ENCODE data around the gene PTPRN2. TPM values are rescaled to one million over a fixed set of nuclear protein-coding genes. Genes with fewer than 3 reads are reported as not detected.

Gene PTPRN2
- total and polyA plus RNA-seq, 2 of the 8 experiments (the other 6 are each of a cell fraction or from before 2014, with no cell fraction given): 2.6 to 4.5 TPM

GRCh38 chr7:158084555-158084954 lies 503.1 kb downstream of the PTPRN2 start:
- Histone ChIP-seq H3K79me1 (ENCODE audit: low read depth, low read length) (no peaks in the 10 kb centered on the region), H2BK20ac (ENCODE audit: low read length) (no peak overlapping the region), H3K4me3 (ENCODE audit: extremely low read depth in 1 of 4, insufficient read depth in 2 of 4, low read depth in 3 of 4, low read length in 4 of 4) (no peak overlapping the region), H3K27me3 (replicated peaks in 1 of 4; ENCODE audit: control insufficient read depth in 3 of 4, extremely low read depth in 1 of 4, insufficient read depth in 3 of 4, low read length in 3 of 4) (no peaks in the 10 kb centered on the region; a peak in 1 of 7 replicates), H3K56ac (replicated peaks; ENCODE audit: insufficient read length, low read depth, low read length) (no peak overlapping the region), H3K14ac (ENCODE audit: insufficient read length) (no peak overlapping the region), H2BK15ac (ENCODE audit: low read length) (no peak overlapping the region), H2AK5ac (ENCODE audit: low read depth, low read length) (no peak overlapping the region), H3K36me3 (ENCODE audit: control insufficient read depth in 2 of 4, insufficient read depth in 4 of 4, low read length in 3 of 4) (no peaks in the 10 kb centered on the region), H3K23me2 (ENCODE audit: low read depth, low read length) (peaks cover 3% of the 10 kb centered on the region; the same call in 1 of the 2 replicates), H3K79me2 (ENCODE audit: control insufficient read depth in 1 of 2, insufficient read depth in 2 of 2, low read length in 2 of 2) (no peaks in the 10 kb centered on the region), H2BK12ac (ENCODE audit: low read depth, low read length) (no peak overlapping the region), H3K27ac (ENCODE audit: low read depth, low read length) (no peak overlapping the region), H2BK120ac (replicated peaks; ENCODE audit: low read depth, low read length) (no peak overlapping the region), H3K4me1 (replicated peaks in 1 of 4; ENCODE audit: control insufficient read depth in 3 of 4, insufficient read depth in 4 of 4, low read length in 3 of 4) (no peaks in the 10 kb centered on the region; a peak in 1 of 7 replicates), H2AFZ (ENCODE audit: low read length) (no peak overlapping the region), H3K9me3 (ENCODE audit: insufficient read depth in 2 of 2, low read depth in 1 of 2, low read length in 1 of 2) (peaks cover 6 to 53% of the 10 kb centered on the region in 2 experiments; a peak in 2 of 4 replicates), H4K5ac (ENCODE audit: insufficient read length, low read depth, low read length) (no peak overlapping the region), H4K20me1 (replicated peaks in 1 of 2; ENCODE audit: control insufficient read depth in 1 of 2, insufficient read depth in 2 of 2, low read length in 2 of 2) (no peaks in the 10 kb centered on the region), H3K18ac (ENCODE audit: extremely low read depth, low read length) (no peak overlapping the region), H4K8ac (ENCODE audit: extremely low read depth, insufficient read depth, low read length) (no peak overlapping the region), H3K23ac (ENCODE audit: insufficient read length) (no peak overlapping the region), H3K9ac (replicated peaks in 1 of 4; ENCODE audit: extremely low read depth in 1 of 4, low read depth in 3 of 4, low read length in 3 of 4) (no peak overlapping the region), H3K4me2 (ENCODE audit: insufficient read depth in 1 of 2, low read depth in 2 of 2, low read length in 2 of 2) (no peak overlapping the region), H2BK5ac (ENCODE audit: low read depth, low read length) (no peak overlapping the region), H3K4ac (replicated peaks; ENCODE audit: insufficient read length, low read depth, low read length) (no peak overlapping the region), H4K91ac (replicated peaks; ENCODE audit: insufficient read length, low read length) (no peak overlapping the region)
- ChIA-PET POLR2A (ENCODE audit: partially characterized antibody) (no interaction called here), CTCF (ENCODE audit: partially characterized antibody) (no interaction called here)
- 92% methylated on average over 16 of the region's 18 CpGs; no CpG with 5 or more reads in 1 of the 2 experiments for WGBS, 2 experiments (ENCODE audit: extremely low coverage in 1 of 2, insufficient coverage in 1 of 2, insufficient read length in 1 of 2, insufficient replicate concordance in 2 of 2, low coverage in 1 of 2, low lambda C conversion rate in 2 of 2, missing lambda C conversion rate in 1 of 2)
- DNase-seq (ENCODE audit: low read depth in 1 of 2, low spot score in 2 of 2): no peak
- TF ChIP-seq SIRT6 (IDR thresholded peaks at IDR 0.05; ENCODE audit: low read length) (no peak), E2F6 (IDR thresholded peaks at IDR 0.05) (no peak), RFX5 (IDR thresholded peaks at IDR 0.05; ENCODE audit: borderline replicate concordance, low read depth, low read length) (no peak), SP2 (IDR thresholded peaks at IDR 0.05; ENCODE audit: low read length) (no peak), YY1 (IDR thresholded peaks at IDR 0.05; ENCODE audit: low read depth, low read length) (no peak), CHD1 (IDR thresholded peaks at IDR 0.05; ENCODE audit: low read depth, low read length) (no peak), SAP30 (IDR thresholded peaks at IDR 0.05; ENCODE audit: insufficient read depth, insufficient replicate concordance, low read length) (no peak), TCF12 (IDR thresholded peaks at IDR 0.05; ENCODE audit: low read depth, low read length) (no peak), TBP (IDR thresholded peaks at IDR 0.05; ENCODE audit: low read depth, low read length) (no peak), CHD2 (IDR thresholded peaks at IDR 0.05; ENCODE audit: low read length) (no peak), BRCA1 (IDR thresholded peaks at IDR 0.05; ENCODE audit: low read depth, low read length) (no peak), SIX5 (IDR thresholded peaks at IDR 0.05; ENCODE audit: low read depth, low read length) (no peak)
- no peak for FAIRE-seq

Data from H1 (cell line).